Esophagus muscularis mucosa (tissue), 4 donors: ENCODE data around the gene C22orf23. TPM values are rescaled to one million over a fixed set of nuclear protein-coding genes. Genes with fewer than 3 reads are reported as not detected.
A peak's percentile ranks its signal among the peaks of the same experiment; 100 is the strongest.

Experiments
- DNase-seq: peaks from one replicate; pipeline ENCODE4 v3.0.0-alpha.2; 2017; ENCODE audit errors: extremely low spot score
- H3K27ac ChIP-seq, 4 donors: fragments of 200-600 bp; sonication (generic); replicated peaks in 1 of 4; 1 replicate in 3 of 4; 2 replicates in 1 of 4; pipeline ENCODE4 v1.5.1; 2016 to 2019; ENCODE audit warnings: mild to moderate bottlenecking in 1 of 4
- H3K27me3 ChIP-seq, 4 donors: fragments of 200-600 bp; sonication (generic); one replicate each; pipeline versions ENCODE4 v1.5.1 to v1.6.0; 2016 to 2019
- H3K36me3 ChIP-seq, 4 donors: fragments of 200-600 bp; sonication (generic); one replicate each; pipeline ENCODE4 v1.5.1; 2016 to 2019
- H3K4me1 ChIP-seq, 4 donors: fragments of 200-600 bp; sonication (generic); one replicate each; pipeline ENCODE4 v1.5.1; 2016 to 2019
- H3K4me3 ChIP-seq, 4 donors: fragments of 200-600 bp; sonication (generic); 1 replicate in 2 of 4; 2 replicates in 2 of 4; pipeline ENCODE4 v1.5.1; 2016 to 2019; ENCODE audit warnings: mild to moderate bottlenecking in 4 of 4, moderate library complexity in 1 of 4
- H3K9me3 ChIP-seq, 4 donors: fragments of 200-600 bp; sonication (generic); 1 replicate in 3 of 4; 2 replicates in 1 of 4; pipeline ENCODE4 v1.5.1; 2016 to 2019
- CTCF ChIP-seq, 3 experiments: fragments of 200-600 bp in 2 of 3; fragments of 450-650 bp in 1 of 3; sonication (generic) in 2 of 3; IDR thresholded peaks; one replicate each; pipeline ENCODE4 v1.5.1; 2017 to 2019; ENCODE audit warnings: antibody characterized with exemption in 3 of 3, mild to moderate bottlenecking in 2 of 3, moderate library complexity in 1 of 3
- EP300 ChIP-seq: sonication (generic); formaldehyde crosslinking; IDR thresholded peaks from one replicate; pipeline ENCODE4 v1.6.1; 2017; ENCODE audit warnings: antibody characterized with exemption
- POLR2A ChIP-seq: fragments of 450-650 bp; IDR thresholded peaks from one replicate; pipeline ENCODE4 v1.6.1; 2017; ENCODE audit warnings: antibody characterized with exemption, moderate library complexity, mild to moderate bottlenecking, low read depth
- POLR2AphosphoS5 ChIP-seq, 2 donors: sonication (generic); formaldehyde crosslinking; IDR thresholded peaks; one replicate each; pipeline ENCODE4 v1.6.1; 2017; ENCODE audit warnings: antibody characterized with exemption in 2 of 2
- WGBS: methylation state at CpG from one replicate; pipeline ENCODE4 v1.1.5; 2018; 5-methylcytosine and 5-hydroxymethylcytosine counted together
- intact Hi-C: fragments of 100-400 bp; cut with DNase I; formaldehyde crosslinking; loops from one replicate; pipeline ENCODE4 v1.15.1; 2023
- total RNA-seq, 4 donors: library from RNA; depleted of rRNA; stranded (reverse); fragments of >200 nt; gene quantifications; one replicate each; pipeline versions ENCODE4 v1.1.0 to v1.2.1, GENCODE V29; 2016

Gene C22orf23
- total RNA-seq, 4 donors from 2014 or later = not detected

- Histone ChIP-seq H3K4me1 (peaks cover 0 to 22% (median 5%) of the 10 kb centered on the region in 4 donors), H3K27ac (peak overlapping the region in 1 of 4 donors; percentile 54), H3K9me3 (no peaks in the 10 kb centered on the region), H3K4me3 (no peak overlapping the region), H3K27me3 (no peaks in the 10 kb centered on the region), H3K36me3 (no peaks in the 10 kb centered on the region)
- intact Hi-C loops = no loop called here
- no CpG with 5 or more reads among the region's 4 CpGs for WGBS
- no peak for DNase-seq
- TF ChIP-seq POLR2A (no peak), POLR2AphosphoS5 (IDR thresholded peaks at IDR 0.05) (no peak), CTCF (IDR thresholded peaks at IDR 0.05) (no peak), EP300 (no peak)
These were observed 42.7 kb upstream of the C22orf23 start for GRCh38 chr22:37996079-37996478.

GRCh38 chr22:37995460-37995859, 42.1 kb upstream of the C22orf23 start:
- Histone ChIP-seq H3K27ac (no peak overlapping the region), H3K36me3 (no peaks in the 10 kb centered on the region), H3K27me3 (no peaks in the 10 kb centered on the region), H3K4me1 (peaks cover 0 to 22% (median 5%) of the 10 kb centered on the region in 4 donors), H3K9me3 (no peaks in the 10 kb centered on the region), H3K4me3 (no peak overlapping the region)
- intact Hi-C loops = no loop called here
- WGBS = 92% methylated on average over 4 of the region's 4 CpGs
- no peak for DNase-seq
- TF ChIP-seq EP300 (no peak), CTCF (IDR thresholded peaks at IDR 0.05) (no peak), POLR2A (no peak), POLR2AphosphoS5 (IDR thresholded peaks at IDR 0.05) (no peak)

GRCh38 chr22:37994982-37995381, 41.6 kb upstream of the C22orf23 start:
- TF ChIP-seq POLR2AphosphoS5 (IDR thresholded peaks at IDR 0.05) (no peak), POLR2A (no peak), EP300 (no peak), CTCF (IDR thresholded peaks at IDR 0.05) (no peak)
- no peaks in the 10 kb centered on the region for H3K36me3 ChIP-seq
- DNase-seq = no peak
- peaks cover 0 to 26% (median 5%) of the 10 kb centered on the region in 4 donors for H3K4me1 ChIP-seq
- H3K27ac ChIP-seq = no peak overlapping the region
- H3K9me3 ChIP-seq = no peaks in the 10 kb centered on the region
- H3K27me3 ChIP-seq = no peaks in the 10 kb centered on the region
- intact Hi-C loops = no loop called here
- no peak overlapping the region for H3K4me3 ChIP-seq
- WGBS = 87% methylated on average over 5 of the region's 6 CpGs

GRCh38 chr22:37994049-37994448, 40.6 kb upstream of the C22orf23 start:
- intact Hi-C loops = no loop called here
- peaks cover 0 to 17% (median 5%) of the 10 kb centered on the region in 4 donors for H3K4me1 ChIP-seq

More at GRCh38 chr22:37994049-37994448, 40.6 kb upstream of the C22orf23 start:
- no peak for DNase-seq
- Histone ChIP-seq H3K36me3 (no peaks in the 10 kb centered on the region), H3K27me3 (no peaks in the 10 kb centered on the region), H3K4me3 (no peak overlapping the region), H3K27ac (no peak overlapping the region), H3K9me3 (no peaks in the 10 kb centered on the region)
- no peak for TF ChIP-seq POLR2AphosphoS5 (IDR thresholded peaks at IDR 0.05)
- TF ChIP-seq POLR2A = no peak
- TF ChIP-seq CTCF (IDR thresholded peaks at IDR 0.05) = no peak
- no peak for TF ChIP-seq EP300
- 82% methylated on average over 6 of the region's 6 CpGs for WGBS
